ENCODE data around the gene SLC4A11. TPM values are rescaled to one million over a fixed set of nuclear protein-coding genes. Genes with fewer than 3 reads are reported as not detected.

SLC4A11 gene
- total and polyA plus RNA-seq, 2 experiments from 2014 or later: 14.8 to 17.1 TPM

GRCh38 chr20:3242172-3242692 is 3.2 kb upstream of the SLC4A11 start:
- Mint-ChIP-seq H3K4me3 (no peak overlapping the region), H3K36me3 (ENCODE audit: low read depth) (peaks cover 7% of the 10 kb centered on the region; the same call in 1 of the 3 replicates), H3K4me1 (peaks cover 17% of the 10 kb centered on the region), H3K9me3 (no peaks in the 10 kb centered on the region), H3K27ac (no peak overlapping the region), H3K27me3 (ENCODE audit: insufficient read depth, low read depth, poor library complexity) (peaks cover 48% of the 10 kb centered on the region)
- ATAC-seq (no peak), DNase-seq (ENCODE audit: low spot score) (no peak)
- no peak overlapping the region for H3K4me3 ChIP-seq
- H3K36me3 ChIP-seq (ENCODE audit: insufficient read depth): no peaks in the 10 kb centered on the region
- no peaks in the 10 kb centered on the region; the same call in 1 of the 2 replicates for H4K20me1 ChIP-seq (replicated peaks; ENCODE audit: insufficient read depth)
- no peak overlapping the region for H3K27ac ChIP-seq (ENCODE audit: low read depth)
- peaks cover 45% of the 10 kb centered on the region for H3K27me3 ChIP-seq (ENCODE audit: insufficient read depth)
- no peaks in the 10 kb centered on the region; the same call in 1 of the 2 replicates for H3K4me1 ChIP-seq (ENCODE audit: insufficient read depth)
- no peaks in the 10 kb centered on the region for H3K79me2 ChIP-seq (replicated peaks; ENCODE audit: insufficient read depth)
- no peaks in the 10 kb centered on the region for H3K9me2 ChIP-seq (ENCODE audit: insufficient read depth)
- no peak overlapping the region for H3K4me2 ChIP-seq
- TF ChIP-seq STAT1 (IDR thresholded peaks at IDR 0.05; ENCODE audit: unreplicated experiment) (no peak), EZH2 (IDR thresholded peaks at IDR 0.05; ENCODE audit: low read depth, unreplicated experiment) (no peak), CTCF (conservative IDR thresholded peaks at IDR 0.05; ENCODE audit: low read depth in 2 of 2) (no peak), CREB1 (CRISPR knock-in tag; IDR thresholded peaks at IDR 0.05; ENCODE audit: low read depth) (no peak), ETS1 (IDR thresholded peaks at IDR 0.05) (no peak), EZH2phosphoT487 (IDR thresholded peaks at IDR 0.05; ENCODE audit: unreplicated experiment) (no peak), ZNF462 (CRISPR knock-in tag; IDR thresholded peaks at IDR 0.05) (no peak), NANOG (IDR thresholded peaks at IDR 0.05; ENCODE audit: borderline replicate concordance) (no peak), ZNF114 (CRISPR knock-in tag; IDR thresholded peaks at IDR 0.05) (no peak), REST (IDR thresholded peaks at IDR 0.05; ENCODE audit: unreplicated experiment) (no peak), ZNF331 (CRISPR knock-in tag; IDR thresholded peaks at IDR 0.05; ENCODE audit: low read depth) (no peak), POLR2AphosphoS5 (IDR thresholded peaks at IDR 0.05; ENCODE audit: low read depth) (no peak), JUNB (IDR thresholded peaks at IDR 0.05; ENCODE audit: unreplicated experiment) (no peak)
- H3F3A ChIP-seq (replicated peaks; ENCODE audit: low read depth): 0 out of 2 replicates have a peak, but pooled peaks cover 6% of the 10 kb centered on the region
- no peak overlapping the region for H2AFZ ChIP-seq

Measured in GM23338 (cell line).